Right forelimb (tissue), 1 donor: Measurements from ENCODE around the gene NTHL1.

Source experiments
- DNase-seq: peaks from one replicate; pipeline ENCODE4 v3.0.0-alpha.2; 2018

Gene NTHL1

DNA sequence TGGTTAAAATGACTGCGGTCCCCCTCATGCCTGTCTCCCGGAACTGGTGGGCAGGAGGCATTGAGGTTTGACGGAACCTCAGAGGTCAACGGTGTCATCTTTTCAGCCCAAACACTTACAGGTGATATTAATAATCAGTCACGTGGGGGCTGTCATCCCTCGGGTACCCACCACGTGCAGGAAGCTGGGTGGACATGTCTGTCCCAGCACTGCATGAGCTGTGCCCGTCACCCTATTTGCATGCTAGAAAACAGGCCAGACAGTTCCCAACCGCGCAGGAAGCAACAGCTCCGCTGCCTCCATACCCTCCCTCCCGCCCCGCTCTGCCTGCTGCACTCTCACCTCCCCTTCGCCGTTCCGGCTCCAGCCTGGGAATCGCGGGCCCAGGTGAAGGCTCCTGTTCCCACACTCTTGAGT, 56.5 kb downstream of the NTHL1 start:
- no peak for DNase-seq

DNA sequence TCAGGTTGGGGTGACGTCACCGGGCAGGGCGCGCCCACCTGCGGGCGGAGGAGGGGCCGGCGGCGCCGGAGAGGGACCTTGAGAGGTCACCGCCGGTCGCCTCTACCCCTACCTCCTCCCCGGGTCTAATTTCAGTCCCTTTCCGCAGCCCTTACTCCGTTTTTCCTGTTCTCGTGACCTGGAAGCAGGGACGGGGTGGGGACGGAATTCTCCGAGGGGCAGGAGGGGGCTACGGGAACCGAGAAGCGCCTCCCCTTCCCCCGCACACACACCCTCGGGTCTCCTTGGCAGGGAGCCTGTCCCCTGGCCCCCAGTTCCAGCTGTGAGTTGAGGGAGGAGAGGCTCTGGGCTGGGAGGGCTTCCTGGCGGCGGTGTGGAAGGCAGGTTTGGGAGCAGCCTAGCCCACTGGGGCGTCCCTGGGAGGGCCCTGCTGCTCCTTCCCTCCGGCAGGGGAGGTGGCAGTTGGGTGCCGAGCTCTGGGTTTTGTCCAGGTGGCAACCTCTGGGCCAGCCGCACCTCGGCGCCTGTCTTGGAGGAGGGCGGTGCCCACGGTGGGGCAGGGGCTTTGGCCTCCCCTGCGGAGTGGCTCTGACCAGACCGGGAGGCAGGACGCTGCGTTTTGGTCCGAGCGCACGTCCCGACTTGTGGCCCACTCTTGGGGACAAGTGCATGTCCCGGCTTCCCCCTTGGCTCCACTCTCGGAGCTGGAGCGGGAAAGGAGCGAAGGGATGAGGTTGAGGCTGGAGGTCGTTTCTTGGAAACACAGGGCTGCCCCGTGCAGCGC, 57.1 kb downstream of the NTHL1 start:
- DNase-seq: no peak

DNA sequence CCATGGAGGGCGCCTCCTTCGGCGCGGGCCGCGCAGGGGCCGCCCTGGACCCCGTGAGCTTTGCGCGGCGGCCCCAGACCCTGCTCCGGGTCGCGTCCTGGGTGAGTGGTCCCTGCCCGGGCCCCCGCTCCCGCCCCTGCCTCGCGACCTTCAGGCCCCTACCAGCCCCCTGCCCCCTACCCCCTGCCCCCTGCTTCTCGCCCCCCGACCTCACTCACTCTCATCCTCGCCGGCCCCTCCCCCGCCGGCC, 57.6 kb downstream of the NTHL1 start:
- DNase-seq: no peak
